B cell (primary cell): Measurements from ENCODE around the gene EYA3.

ENCODE experiments used
- CTCF ChIP-seq: fragments of 200-600 bp; IDR thresholded peaks from one replicate; pipeline ENCODE4 v1.8.0; 2022; ENCODE audit warnings: antibody characterized with exemption, mild to moderate bottlenecking
- EZH2 ChIP-seq: IDR thresholded peaks from 2 replicates; pipeline ENCODE4 v1.6.1; 2012; ENCODE audit warnings: borderline replicate concordance, low read depth, mild to moderate bottlenecking, moderate library complexity, low read length; ENCODE audit not compliant: insufficient read depth, poor library complexity, severe bottlenecking

GRCh38 chr1:27957655-27958054 lies 130.8 kb downstream of the EYA3 start:
- TF ChIP-seq CTCF (no peak), EZH2 (no peak)
